Measurements from ENCODE around the gene MFSD12.

The MFSD12 gene

DNA sequence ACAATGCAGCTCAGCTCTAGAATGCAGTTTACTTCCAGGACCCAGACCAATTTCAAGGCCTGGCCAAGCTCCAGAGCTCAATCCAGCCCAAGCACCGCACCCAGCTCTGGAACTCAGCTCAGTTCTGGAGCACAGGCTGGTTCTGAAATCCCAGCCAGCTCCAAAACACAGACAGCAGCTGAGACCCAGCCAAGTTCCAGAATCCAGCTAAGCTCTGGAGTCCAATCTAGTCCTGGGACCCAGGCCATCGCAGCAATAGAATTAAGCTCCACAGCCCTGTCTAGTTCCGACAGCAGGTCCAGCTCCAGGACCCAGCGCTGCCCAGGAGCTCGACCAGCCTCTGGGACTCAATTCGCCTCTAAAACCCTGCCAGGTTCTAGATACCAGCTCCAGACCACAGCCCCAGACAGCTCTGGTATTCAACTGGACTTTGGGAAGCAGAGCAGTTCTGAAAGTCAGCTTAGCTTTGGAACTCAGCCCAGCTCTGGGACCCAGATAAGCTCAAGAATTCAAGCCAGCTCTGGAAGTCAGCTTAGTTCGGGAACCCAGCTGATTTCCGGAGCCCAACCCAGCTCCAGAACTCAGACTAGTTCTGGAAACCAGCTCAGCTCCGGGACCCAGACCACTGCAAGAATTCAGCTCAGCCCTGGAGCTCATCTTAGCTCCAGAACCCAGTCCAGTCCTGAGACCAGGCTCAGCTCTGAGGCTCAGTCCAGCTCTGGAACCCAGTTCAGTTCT is 34.7 kb upstream of the MFSD12 start:
- no peak for TF ChIP-seq CSRNP3 (CRISPR knock-in tag; IDR thresholded peaks at IDR 0.05)
- TF ChIP-seq ZC3H10 (CRISPR knock-in tag; IDR thresholded peaks at IDR 0.05) = no peak
- TF ChIP-seq, protein P1, sequence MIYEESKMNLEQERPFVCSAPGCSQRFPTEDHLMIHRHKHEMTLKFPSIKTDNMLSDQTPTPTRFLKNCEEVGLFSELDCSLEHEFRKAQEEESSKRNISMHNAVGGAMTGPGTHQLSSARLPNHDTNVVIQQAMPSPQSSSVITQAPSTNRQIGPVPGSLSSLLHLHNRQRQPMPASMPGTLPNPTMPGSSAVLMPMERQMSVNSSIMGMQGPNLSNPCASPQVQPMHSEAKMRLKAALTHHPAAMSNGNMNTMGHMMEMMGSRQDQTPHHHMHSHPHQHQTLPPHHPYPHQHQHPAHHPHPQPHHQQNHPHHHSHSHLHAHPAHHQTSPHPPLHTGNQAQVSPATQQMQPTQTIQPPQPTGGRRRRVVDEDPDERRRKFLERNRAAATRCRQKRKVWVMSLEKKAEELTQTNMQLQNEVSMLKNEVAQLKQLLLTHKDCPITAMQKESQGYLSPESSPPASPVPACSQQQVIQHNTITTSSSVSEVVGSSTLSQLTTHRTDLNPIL (CRISPR knock-in tag; IDR thresholded peaks at IDR 0.05; ENCODE audit: low read depth) = no peak
- no peak for TF ChIP-seq ZNF565 (CRISPR knock-in tag; conservative IDR thresholded peaks at IDR 0.05; ENCODE audit: low read depth)
- no peak for TF ChIP-seq SNAI2 (CRISPR knock-in tag; IDR thresholded peaks at IDR 0.05)
- no peak for TF ChIP-seq TCF4 (CRISPR knock-in tag; IDR thresholded peaks at IDR 0.05; ENCODE audit: borderline replicate concordance)
- TF ChIP-seq ZNF70 (CRISPR knock-in tag; IDR thresholded peaks at IDR 0.05) = no peak
- TF ChIP-seq ZFP30 (CRISPR knock-in tag; IDR thresholded peaks at IDR 0.05) = no peak
- no peak for TF ChIP-seq ARNTL (CRISPR knock-in tag; IDR thresholded peaks at IDR 0.05; ENCODE audit: borderline replicate concordance, low read depth)
- TF ChIP-seq, protein P2, sequence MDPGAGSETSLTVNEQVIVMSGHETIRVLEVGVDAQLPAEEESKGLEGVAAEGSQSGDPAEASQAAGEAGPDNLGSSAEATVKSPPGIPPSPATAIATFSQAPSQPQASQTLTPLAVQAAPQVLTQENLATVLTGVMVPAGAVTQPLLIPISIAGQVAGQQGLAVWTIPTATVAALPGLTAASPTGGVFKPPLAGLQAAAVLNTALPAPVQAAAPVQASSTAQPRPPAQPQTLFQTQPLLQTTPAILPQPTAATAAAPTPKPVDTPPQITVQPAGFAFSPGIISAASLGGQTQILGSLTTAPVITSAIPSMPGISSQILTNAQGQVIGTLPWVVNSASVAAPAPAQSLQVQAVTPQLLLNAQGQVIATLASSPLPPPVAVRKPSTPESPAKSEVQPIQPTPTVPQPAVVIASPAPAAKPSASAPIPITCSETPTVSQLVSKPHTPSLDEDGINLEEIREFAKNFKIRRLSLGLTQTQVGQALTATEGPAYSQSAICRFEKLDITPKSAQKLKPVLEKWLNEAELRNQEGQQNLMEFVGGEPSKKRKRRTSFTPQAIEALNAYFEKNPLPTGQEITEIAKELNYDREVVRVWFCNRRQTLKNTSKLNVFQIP (CRISPR knock-in tag; IDR thresholded peaks at IDR 0.05; ENCODE audit: borderline replicate concordance, low read depth) = no peak
- no peak for TF ChIP-seq BACH2 (CRISPR knock-in tag; IDR thresholded peaks at IDR 0.05; ENCODE audit: borderline replicate concordance)
- TF ChIP-seq, protein P3, sequence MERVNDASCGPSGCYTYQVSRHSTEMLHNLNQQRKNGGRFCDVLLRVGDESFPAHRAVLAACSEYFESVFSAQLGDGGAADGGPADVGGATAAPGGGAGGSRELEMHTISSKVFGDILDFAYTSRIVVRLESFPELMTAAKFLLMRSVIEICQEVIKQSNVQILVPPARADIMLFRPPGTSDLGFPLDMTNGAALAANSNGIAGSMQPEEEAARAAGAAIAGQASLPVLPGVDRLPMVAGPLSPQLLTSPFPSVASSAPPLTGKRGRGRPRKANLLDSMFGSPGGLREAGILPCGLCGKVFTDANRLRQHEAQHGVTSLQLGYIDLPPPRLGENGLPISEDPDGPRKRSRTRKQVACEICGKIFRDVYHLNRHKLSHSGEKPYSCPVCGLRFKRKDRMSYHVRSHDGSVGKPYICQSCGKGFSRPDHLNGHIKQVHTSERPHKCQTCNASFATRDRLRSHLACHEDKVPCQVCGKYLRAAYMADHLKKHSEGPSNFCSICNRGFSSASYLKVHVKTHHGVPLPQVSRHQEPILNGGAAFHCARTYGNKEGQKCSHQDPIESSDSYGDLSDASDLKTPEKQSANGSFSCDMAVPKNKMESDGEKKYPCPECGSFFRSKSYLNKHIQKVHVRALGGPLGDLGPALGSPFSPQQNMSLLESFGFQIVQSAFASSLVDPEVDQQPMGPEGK (CRISPR knock-in tag; IDR thresholded peaks at IDR 0.05; ENCODE audit: borderline replicate concordance) = no peak
- no peak for TF ChIP-seq PPARA (CRISPR knock-in tag; IDR thresholded peaks at IDR 0.05; ENCODE audit: borderline replicate concordance)
- no peak for TF ChIP-seq TSHZ2 (CRISPR knock-in tag; IDR thresholded peaks at IDR 0.05)
- TF ChIP-seq TOX (CRISPR knock-in tag; IDR thresholded peaks at IDR 0.05; ENCODE audit: borderline replicate concordance) = no peak
- no peak for TF ChIP-seq GLIS3 (CRISPR knock-in tag; IDR thresholded peaks at IDR 0.05)
- no peak for TF ChIP-seq ISL1 (CRISPR knock-in tag; IDR thresholded peaks at IDR 0.05)
- ATAC-seq = no peak

DNA sequence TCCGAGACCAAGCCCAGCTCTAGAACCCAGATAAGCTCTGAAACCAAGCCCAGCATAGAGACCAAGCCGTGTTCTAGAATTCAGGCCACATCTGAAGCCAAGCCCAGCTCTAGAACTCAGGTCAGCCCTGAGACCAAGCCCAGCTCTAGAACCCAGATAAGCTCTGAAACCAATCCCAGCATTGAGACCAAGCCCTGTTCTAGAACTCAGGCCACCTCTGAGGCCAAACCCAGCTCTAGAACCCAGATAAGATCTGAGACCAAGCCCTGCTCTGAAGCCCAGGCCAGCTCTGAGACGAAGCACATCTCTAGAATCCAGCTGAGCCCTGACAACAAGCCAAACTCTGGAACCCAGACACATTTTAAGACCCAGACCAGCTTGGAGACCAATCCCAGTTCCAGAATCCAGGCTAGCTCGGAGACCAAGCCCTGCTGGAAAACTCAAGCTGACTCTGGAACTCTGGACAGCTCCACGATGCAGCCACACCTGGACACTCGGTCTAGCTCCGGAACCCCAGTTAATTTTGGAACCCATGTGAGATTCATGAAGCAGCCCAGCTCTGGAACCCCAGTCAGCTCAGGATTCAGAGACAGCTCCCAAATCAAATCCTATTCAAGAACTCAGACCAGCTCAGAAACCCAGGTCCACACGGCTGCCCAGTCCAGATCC is 33.7 kb upstream of the MFSD12 start:
- TF ChIP-seq ZNF8 (CRISPR knock-in tag; IDR thresholded peaks at IDR 0.05) (no peak), GLIS3 (CRISPR knock-in tag; IDR thresholded peaks at IDR 0.05) (no peak), SNAI2 (CRISPR knock-in tag; IDR thresholded peaks at IDR 0.05) (no peak), ISL1 (CRISPR knock-in tag; IDR thresholded peaks at IDR 0.05) (no peak)
- TF ChIP-seq, protein P2 (CRISPR knock-in tag; IDR thresholded peaks at IDR 0.05; ENCODE audit: borderline replicate concordance, low read depth) = no peak
- ATAC-seq = no peak

Measured in SK-N-SH treated with all-trans-retinoic acid at 6 μM for 48 hours (cell line).